HG03064 (cell line): ENCODE results near the gene GHRH.
A peak's percentile ranks its signal among the peaks of the same experiment; 100 is the strongest.

Experiments used
- ATAC-seq: cut with Tn5 transposase; IDR thresholded peaks from one replicate; pipeline ENCODE4 v1.9.1; 2021; ENCODE audit warnings: low read depth; ENCODE audit not compliant: unreplicated experiment

GHRH gene

GRCh38 chr20:37261714-37262113 lies at the start of gene GHRH:
Gene GHRH (minus strand): TSS chr20:37261814. CDS start chr20:37256889, 4,925 bp downstream.
- ATAC-seq, result no peak

GRCh38 chr20:37310951-37311350 lies 49.3 kb upstream of the GHRH start:
- no peak for ATAC-seq

- no peak for ATAC-seq
Observed at GRCh38 chr20:37309936-37310590, 48.4 kb upstream of the GHRH start.

- ATAC-seq, result no peak
Observed at GRCh38 chr20:37309290-37309689, 47.7 kb upstream of the GHRH start.

- ATAC-seq, result peak; percentile 68
Observed at GRCh38 chr20:37308086-37309050, 46.8 kb upstream of the GHRH start.

GRCh38 chr20:37305839-37306238 lies 44.2 kb upstream of the GHRH start:
- ATAC-seq, result no peak

GRCh38 chr20:37305079-37305478 lies 43.5 kb upstream of the GHRH start:
- no peak for ATAC-seq

- no peak for ATAC-seq
Observed at GRCh38 chr20:37303637-37304036, 42.0 kb upstream of the GHRH start.

GRCh38 chr20:37302981-37303380 lies 41.4 kb upstream of the GHRH start:
- no peak for ATAC-seq

- ATAC-seq, result no peak
Observed at GRCh38 chr20:37301558-37301957, 39.9 kb upstream of the GHRH start.

GRCh38 chr20:37301120-37301519 lies 39.5 kb upstream of the GHRH start:
- no peak for ATAC-seq

GRCh38 chr20:37299718-37300528 lies 38.3 kb upstream of the GHRH start:
- ATAC-seq, result no peak

GRCh38 chr20:37298190-37298939 lies 36.8 kb upstream of the GHRH start:
- ATAC-seq, result no peak

GRCh38 chr20:37297066-37297736 lies 35.6 kb upstream of the GHRH start:
- ATAC-seq, result no peak

GRCh38 chr20:37296371-37296770 lies 34.8 kb upstream of the GHRH start:
- ATAC-seq, result no peak

GRCh38 chr20:37295595-37295994 lies 34.0 kb upstream of the GHRH start:
- ATAC-seq, result no peak

- ATAC-seq, result no peak
Observed at GRCh38 chr20:37295001-37295400, 33.4 kb upstream of the GHRH start.

- no peak for ATAC-seq
Observed at GRCh38 chr20:37294262-37294981, 32.8 kb upstream of the GHRH start.

GRCh38 chr20:37293301-37293943 lies 31.8 kb upstream of the GHRH start:
- no peak for ATAC-seq
